Adipocyte (in vitro differentiated cells): ENCODE data around the gene PDGFC.

Experiments
- DNase-seq: peaks from one replicate; pipeline ENCODE4 v3.0.0-alpha.2; 2015; ENCODE audit warnings: low read depth
- H3K27me3 ChIP-seq: replicated peaks from 2 replicates; pipeline ENCODE4 v1.7.0; 2013; ENCODE audit warnings: mild to moderate bottlenecking, low read length, moderate library complexity; ENCODE audit not compliant: control insufficient read depth, insufficient read depth
- H3K36me3 ChIP-seq: 2 replicates; pipeline ENCODE4 v1.7.0; 2013; ENCODE audit warnings: low read length, mild to moderate bottlenecking, moderate library complexity; ENCODE audit not compliant: control insufficient read depth, insufficient read depth, severe bottlenecking
- H3K4me1 ChIP-seq: 2 replicates; pipeline ENCODE4 v1.7.0; 2013; ENCODE audit warnings: mild to moderate bottlenecking, low read length, moderate library complexity; ENCODE audit not compliant: control insufficient read depth, insufficient read depth
- H3K4me3 ChIP-seq: 2 replicates; pipeline ENCODE4 v1.7.0; 2013; ENCODE audit warnings: mild to moderate bottlenecking, low read length, moderate library complexity
- H3K9ac ChIP-seq: 2 replicates; pipeline ENCODE4 v1.7.0; 2013; ENCODE audit warnings: mild to moderate bottlenecking, low read length, moderate library complexity
- H3K9me3 ChIP-seq: 2 replicates; pipeline ENCODE4 v1.7.0; 2013; ENCODE audit warnings: mild to moderate bottlenecking, low read length, moderate library complexity; ENCODE audit not compliant: control insufficient read depth

Gene PDGFC

DNA sequence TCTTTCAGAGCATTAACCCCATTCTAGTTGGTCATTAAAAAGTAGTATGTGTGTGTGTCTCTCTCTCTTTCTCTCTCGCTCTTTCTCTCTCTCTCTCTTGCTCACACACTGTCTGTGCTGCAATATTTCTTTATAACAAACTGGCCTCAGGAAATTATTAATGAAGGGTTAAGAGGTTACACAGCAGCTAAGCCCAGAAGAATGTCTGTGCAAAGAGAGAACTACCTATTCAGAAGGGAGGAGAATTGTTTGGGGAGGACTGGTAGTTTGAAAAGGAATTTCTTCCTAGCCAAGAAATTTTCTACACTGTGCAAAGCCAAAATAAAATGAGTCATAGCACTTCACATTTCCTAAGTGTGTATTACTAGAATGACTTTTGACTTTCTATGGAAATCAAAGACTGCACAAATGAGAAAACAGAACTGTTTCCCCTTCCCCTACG is 22.2 kb downstream of the PDGFC start:
- H3K27me3 ChIP-seq, result no peaks in the 10 kb centered on the region
- DNase-seq, result peak; percentile 58
- peaks cover 49% of the 10 kb centered on the region for H3K4me1 ChIP-seq
- H3K9ac ChIP-seq, result no peak overlapping the region
- H3K4me3 ChIP-seq, result peak overlapping the region; percentile 33
- no peaks in the 10 kb centered on the region for H3K36me3 ChIP-seq
- H3K9me3 ChIP-seq, result no peaks in the 10 kb centered on the region

DNA sequence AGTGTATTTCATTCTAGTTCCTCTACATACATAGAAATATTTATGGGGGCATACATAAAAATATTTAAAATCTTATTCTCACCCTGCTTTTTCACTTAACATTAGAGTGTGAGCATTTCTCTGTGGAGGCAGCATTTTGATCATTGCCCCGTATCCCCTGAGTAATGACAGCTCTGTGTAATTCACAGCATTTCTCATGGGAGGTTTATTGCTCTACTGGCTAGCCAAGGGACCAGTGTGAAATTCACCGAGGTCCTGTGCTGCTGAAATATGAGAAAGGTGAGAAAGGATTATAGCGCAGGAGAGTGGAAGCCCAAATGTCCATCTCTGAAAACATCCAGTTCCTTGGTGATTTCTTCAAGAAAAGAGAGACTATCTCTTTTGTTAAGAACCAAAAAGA is 22.9 kb downstream of the PDGFC start:
- Histone ChIP-seq H3K4me3 (no peak overlapping the region), H3K9ac (no peak overlapping the region), H3K27me3 (no peaks in the 10 kb centered on the region), H3K36me3 (no peaks in the 10 kb centered on the region), H3K9me3 (no peaks in the 10 kb centered on the region), H3K4me1 (peaks cover 49% of the 10 kb centered on the region)
- no peak for DNase-seq

DNA sequence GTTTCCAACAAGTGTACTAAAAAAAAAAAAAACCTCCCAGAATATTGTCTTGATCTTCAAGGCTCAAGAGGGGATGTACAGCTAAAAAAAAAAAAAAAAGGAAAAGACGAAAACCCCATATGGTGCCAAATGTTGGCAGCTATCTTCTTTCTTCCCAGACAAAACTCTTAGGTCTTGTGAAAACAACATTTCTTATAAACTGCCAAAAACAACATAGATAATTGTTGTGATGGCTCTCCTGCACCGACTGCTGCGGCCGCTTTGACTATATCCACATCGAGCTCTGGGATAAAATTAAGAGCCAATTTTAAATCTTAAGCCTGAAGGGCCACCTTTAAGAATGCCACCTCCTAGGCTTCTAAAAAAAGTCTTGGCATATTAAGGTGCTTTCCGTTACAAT is 23.5 kb downstream of the PDGFC start:
- Histone ChIP-seq H3K9ac (no peak overlapping the region), H3K27me3 (no peaks in the 10 kb centered on the region), H3K36me3 (no peaks in the 10 kb centered on the region), H3K9me3 (no peaks in the 10 kb centered on the region), H3K4me1 (peaks cover 49% of the 10 kb centered on the region), H3K4me3 (no peak overlapping the region)
- no peak for DNase-seq

DNA sequence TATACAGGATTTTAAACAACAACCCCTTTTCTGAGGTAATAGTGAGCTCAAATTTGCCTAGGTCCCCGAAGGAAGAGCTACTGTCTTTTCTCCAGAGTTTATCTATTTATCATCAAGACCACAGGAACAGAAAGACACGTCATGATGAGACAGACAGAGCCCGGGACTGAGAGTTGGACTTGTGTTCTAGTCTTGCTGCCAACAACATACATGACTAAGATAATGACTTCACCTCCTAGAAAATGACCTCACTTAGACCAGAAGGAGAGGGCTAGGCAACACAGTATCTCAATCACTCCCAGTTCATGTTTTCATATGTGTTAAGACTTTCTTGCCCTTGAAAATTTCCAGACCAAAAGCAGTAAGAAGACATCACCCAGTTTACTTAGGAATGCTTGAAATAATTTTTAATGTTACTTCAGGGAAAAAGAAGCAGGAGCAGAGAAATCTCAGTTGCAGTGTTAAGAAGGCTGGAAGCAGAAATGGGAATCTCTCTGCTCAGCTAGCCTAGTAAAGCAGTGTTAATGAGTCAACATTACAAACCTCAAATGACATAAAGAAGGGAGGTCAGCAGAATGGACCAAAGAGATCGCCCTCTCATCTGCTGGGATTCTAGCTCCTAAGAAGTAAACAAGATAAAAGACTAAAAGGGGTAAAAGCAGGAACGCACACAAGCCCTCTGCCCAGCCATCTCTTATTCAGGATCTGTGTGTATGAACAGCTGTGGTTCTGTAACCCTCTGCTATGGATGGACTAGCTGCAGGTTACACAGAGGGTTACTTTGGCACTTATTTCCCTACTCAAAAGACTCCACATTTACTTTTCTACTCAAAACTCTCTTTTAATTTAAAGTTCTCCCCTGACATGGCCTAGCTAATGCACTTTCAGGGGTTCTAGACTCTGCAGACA is 24.8 kb downstream of the PDGFC start:
- DNase-seq, result peak; percentile 86

DNA sequence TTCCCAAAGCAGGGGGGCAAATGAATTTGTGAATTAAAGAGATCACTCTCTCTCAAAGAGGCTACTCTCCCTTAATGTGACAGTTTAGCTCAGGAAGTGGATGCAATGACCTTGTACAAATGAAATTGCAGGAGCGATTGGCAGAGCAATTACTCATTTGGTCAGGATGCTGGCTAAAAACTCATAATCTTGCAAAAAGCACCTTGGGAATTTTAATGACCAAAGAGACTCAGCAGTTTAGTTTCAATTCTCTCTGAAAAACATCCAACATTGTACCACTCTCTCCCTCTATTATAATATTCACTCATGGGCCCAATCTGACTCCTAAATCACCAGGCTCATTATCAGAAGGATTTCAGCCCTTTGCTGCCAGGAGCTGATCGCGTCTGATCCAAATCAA is 26.1 kb downstream of the PDGFC start:
- H3K9ac ChIP-seq, result no peak overlapping the region
- H3K4me3 ChIP-seq, result peak overlapping the region; percentile 55
- peak; percentile 42 for DNase-seq
- peaks cover 40% of the 10 kb centered on the region for H3K4me1 ChIP-seq
- no peaks in the 10 kb centered on the region for H3K9me3 ChIP-seq
- no peaks in the 10 kb centered on the region for H3K36me3 ChIP-seq
- H3K27me3 ChIP-seq, result no peaks in the 10 kb centered on the region

More for the DNA sequence above, 24.8 kb downstream of the PDGFC start:
- no peaks in the 10 kb centered on the region for H3K27me3 ChIP-seq
- H3K9ac ChIP-seq, result no peak overlapping the region
- peaks cover 46% of the 10 kb centered on the region for H3K4me1 ChIP-seq
- no peaks in the 10 kb centered on the region for H3K9me3 ChIP-seq
- H3K36me3 ChIP-seq, result no peaks in the 10 kb centered on the region
- peak overlapping the region; percentile 33 for H3K4me3 ChIP-seq

DNA sequence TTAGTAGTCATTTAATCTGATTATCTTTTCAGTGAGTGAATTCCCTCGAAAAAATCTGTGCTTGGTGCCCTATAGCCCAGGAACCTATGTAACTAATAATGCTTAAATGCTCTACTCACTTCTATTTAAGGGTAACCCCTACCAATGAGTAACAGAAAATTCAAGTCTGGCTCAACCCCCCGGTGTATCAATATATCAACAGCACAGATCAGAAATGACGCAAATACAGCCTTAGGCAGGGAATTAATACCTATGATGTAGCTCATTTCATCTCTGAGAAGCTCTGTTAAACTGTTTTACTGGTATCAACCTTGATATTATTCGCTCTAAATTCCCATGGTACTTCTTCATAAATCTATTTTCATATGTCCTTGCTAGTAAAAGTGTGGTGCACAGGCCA is 28.6 kb downstream of the PDGFC start:
- Histone ChIP-seq H3K9me3 (no peaks in the 10 kb centered on the region), H3K36me3 (no peaks in the 10 kb centered on the region), H3K27me3 (no peaks in the 10 kb centered on the region), H3K9ac (no peak overlapping the region), H3K4me3 (no peak overlapping the region), H3K4me1 (peaks cover 33% of the 10 kb centered on the region)
- DNase-seq, result no peak

DNA sequence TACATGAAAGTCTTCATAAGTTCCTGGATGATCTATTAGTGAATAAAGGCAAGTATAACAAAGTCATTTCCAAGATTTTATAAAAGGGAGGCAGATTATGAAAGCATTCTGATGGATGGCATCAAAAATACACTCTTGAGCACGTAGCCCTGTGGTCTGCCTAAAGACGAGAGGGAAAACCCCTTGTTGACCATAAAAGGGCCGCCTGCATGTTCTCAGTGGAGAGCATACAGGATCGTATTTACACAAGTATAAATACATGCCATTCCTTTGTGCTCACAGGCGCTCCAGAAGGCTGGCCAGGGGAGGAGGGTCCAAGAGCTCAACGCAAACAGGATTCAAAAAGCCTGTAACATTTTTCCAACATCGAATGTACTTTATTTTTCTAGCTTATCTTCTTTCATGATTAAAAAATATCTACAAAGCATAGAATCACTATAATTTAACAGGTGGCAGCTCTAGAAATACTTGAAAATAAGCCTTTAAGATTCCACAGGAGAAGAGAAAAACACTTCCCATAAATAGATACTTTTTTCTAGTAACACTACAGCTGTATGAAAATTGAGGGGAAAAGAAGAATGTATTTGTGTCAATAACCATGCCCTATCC is 29.6 kb downstream of the PDGFC start:
- peak; percentile 94 for DNase-seq
- H3K36me3 ChIP-seq, result no peaks in the 10 kb centered on the region
- H3K9me3 ChIP-seq, result no peaks in the 10 kb centered on the region
- H3K4me3 ChIP-seq, result no peak overlapping the region
- H3K27me3 ChIP-seq, result no peaks in the 10 kb centered on the region
- H3K9ac ChIP-seq, result no peak overlapping the region
- peaks cover 30% of the 10 kb centered on the region for H3K4me1 ChIP-seq

DNA sequence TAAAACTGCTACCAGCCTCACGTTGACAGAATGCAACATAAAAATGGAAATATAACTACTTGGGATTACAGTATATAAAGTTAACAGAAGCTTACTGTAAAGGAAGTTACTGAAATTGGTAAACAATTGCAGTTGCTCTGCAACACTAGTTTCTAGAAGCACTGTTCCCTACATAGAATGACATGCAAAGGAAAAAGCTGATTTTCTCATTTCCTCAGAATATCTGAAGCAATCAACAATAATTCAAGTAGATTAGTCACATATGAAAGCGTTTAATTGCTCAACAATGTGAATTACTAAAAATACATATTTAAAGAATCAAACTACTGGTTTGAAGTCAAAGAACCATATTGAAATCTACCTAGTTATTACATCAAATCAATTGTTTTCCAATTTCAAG is 31.8 kb downstream of the PDGFC start:
- peak; percentile 56 for DNase-seq
- H3K4me1 ChIP-seq, result peaks cover 13% of the 10 kb centered on the region
- H3K36me3 ChIP-seq, result no peaks in the 10 kb centered on the region
- H3K27me3 ChIP-seq, result no peaks in the 10 kb centered on the region
- H3K4me3 ChIP-seq, result no peak overlapping the region
- H3K9me3 ChIP-seq, result no peaks in the 10 kb centered on the region
- H3K9ac ChIP-seq, result no peak overlapping the region

DNA sequence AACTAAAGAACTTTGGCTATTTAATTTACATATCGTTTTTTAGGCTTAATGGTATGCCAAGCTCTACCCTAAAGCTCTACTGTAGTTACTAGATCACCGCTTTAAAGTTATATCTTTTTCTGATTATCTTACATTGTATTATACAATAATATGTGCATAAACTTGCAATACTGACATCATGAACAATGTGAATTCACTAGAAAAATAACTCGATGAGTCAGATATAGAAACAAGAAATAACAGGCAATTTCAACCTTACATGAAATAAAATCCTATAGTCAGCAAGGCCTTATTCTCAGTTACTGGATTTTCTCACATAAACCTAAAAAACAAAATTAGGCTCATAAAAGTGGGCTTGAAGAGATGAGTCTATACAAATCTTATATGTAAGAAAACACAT is 32.5 kb downstream of the PDGFC start:
- Histone ChIP-seq H3K27me3 (no peaks in the 10 kb centered on the region), H3K36me3 (no peaks in the 10 kb centered on the region), H3K4me1 (peaks cover 14% of the 10 kb centered on the region), H3K4me3 (no peak overlapping the region), H3K9ac (no peak overlapping the region), H3K9me3 (no peaks in the 10 kb centered on the region)
- DNase-seq, result no peak

DNA sequence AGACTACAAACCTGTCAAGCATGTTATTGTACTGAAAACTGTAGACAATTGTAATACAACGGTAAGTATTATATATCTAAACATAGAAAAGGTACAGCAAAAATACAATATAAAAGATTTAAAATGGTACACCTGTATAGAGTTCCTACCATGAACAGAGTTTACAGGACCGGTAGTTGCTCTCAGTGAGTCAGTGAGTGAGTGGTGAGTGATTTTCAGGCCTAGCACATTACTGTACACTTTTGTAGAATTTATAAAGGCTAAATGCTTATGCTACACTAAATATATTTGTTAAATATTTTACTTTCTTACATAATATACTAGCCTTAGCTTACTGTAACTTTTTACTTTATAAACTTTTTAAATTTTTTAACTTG is 37.4 kb downstream of the PDGFC start:
- no peak overlapping the region for H3K4me3 ChIP-seq
- H3K27me3 ChIP-seq, result no peaks in the 10 kb centered on the region
- no peak overlapping the region for H3K9ac ChIP-seq
- no peaks in the 10 kb centered on the region for H3K9me3 ChIP-seq
- no peaks in the 10 kb centered on the region for H3K36me3 ChIP-seq
- no peak for DNase-seq
- peaks cover 22% of the 10 kb centered on the region for H3K4me1 ChIP-seq

DNA sequence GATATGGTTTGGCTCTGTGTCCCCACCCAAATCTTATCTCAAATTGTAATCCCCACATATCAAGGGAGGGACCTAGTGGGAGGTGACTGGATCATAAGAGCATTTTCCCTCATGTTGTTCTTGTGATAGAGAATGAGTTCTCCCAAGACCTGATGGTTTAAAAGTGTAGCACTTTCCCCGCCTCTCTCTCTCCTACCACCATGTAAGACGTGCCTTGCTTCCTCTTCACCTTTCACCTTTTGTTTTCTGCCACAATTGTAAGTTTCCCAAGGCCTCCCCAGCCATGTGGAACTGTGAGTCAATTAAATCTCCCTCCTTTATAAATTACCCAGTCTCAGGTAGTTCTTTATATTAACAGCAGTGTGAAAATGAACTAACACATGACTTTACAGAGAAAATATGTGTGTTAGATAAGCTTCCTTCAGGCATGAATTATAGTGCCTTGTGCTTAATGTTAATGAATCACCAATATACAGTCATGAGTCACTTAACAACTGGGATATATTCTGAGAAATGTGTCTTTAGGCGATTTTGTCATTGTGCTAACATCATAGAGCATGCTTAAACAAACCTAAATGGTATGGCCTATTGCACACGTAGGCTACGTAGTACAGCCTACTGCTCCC is 37.9 kb downstream of the PDGFC start:
- no peaks in the 10 kb centered on the region for H3K9me3 ChIP-seq
- peaks cover 18% of the 10 kb centered on the region for H3K4me1 ChIP-seq
- H3K27me3 ChIP-seq, result no peaks in the 10 kb centered on the region
- DNase-seq, result peak; percentile 52
- no peak overlapping the region for H3K9ac ChIP-seq
- no peaks in the 10 kb centered on the region for H3K36me3 ChIP-seq
- H3K4me3 ChIP-seq, result no peak overlapping the region
